ENCODE data around the gene COX20. TPM values are rescaled to one million over a fixed set of nuclear protein-coding genes. Genes with fewer than 3 reads are reported as not detected.

The COX20 gene
- total and polyA plus RNA-seq, 2 donors (not counting 3 experiments of a cell fraction or from before 2014, with no cell fraction given): 17.1 to 30.2 TPM

GRCh38 chr1:244854166-244854565 is 18.7 kb downstream of the COX20 start:
- H3K36me3 ChIP-seq (ENCODE audit: control insufficient read depth in 2 of 2, extremely low read depth in 1 of 2, insufficient read depth in 2 of 2, low read length in 2 of 2): peaks cover 17 to 64% of the 10 kb centered on the region in 2 experiments
- H4K20me1 ChIP-seq (replicated peaks; ENCODE audit: control insufficient read depth, extremely low read depth, insufficient read depth, low read length): peaks cover 13% of the 10 kb centered on the region
- H3K9me1 ChIP-seq (replicated peaks; ENCODE audit: control insufficient read depth, extremely low read depth, insufficient read depth, low read length): no peaks in the 10 kb centered on the region
- H2AFZ ChIP-seq (ENCODE audit: low read depth, low read length): no peak overlapping the region
- dilution Hi-C loops (cut with MboI; ENCODE audit: extremely low pct_ligation_motif_present, low sequenced_read_pairs): no loop called here
- FAIRE-seq (no peak), DNase-seq (ENCODE audit: low read depth, low spot score) (no peak)
- no peak for TF ChIP-seq CTCF (IDR thresholded peaks at IDR 0.05; ENCODE audit: extremely low read depth in 1 of 2, insufficient read depth in 1 of 2, low read depth in 1 of 2, low read length in 2 of 2)
- TF ChIP-seq, protein P1, sequence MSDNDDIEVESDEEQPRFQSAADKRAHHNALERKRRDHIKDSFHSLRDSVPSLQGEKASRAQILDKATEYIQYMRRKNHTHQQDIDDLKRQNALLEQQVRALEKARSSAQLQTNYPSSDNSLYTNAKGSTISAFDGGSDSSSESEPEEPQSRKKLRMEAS (IDR thresholded peaks at IDR 0.05; ENCODE audit: insufficient read depth, insufficient read length): no peak
- TF ChIP-seq POLR2A (IDR thresholded peaks at IDR 0.05; ENCODE audit: low read depth, low read length): no peak
- TF ChIP-seq POLR2AphosphoS5 (IDR thresholded peaks at IDR 0.05; ENCODE audit: insufficient read depth, low read depth, low read length): no peak
- no peak for TF ChIP-seq FOS (IDR thresholded peaks at IDR 0.05; ENCODE audit: borderline replicate concordance, insufficient read depth, low read length)
- no peak for TF ChIP-seq EZH2 (IDR thresholded peaks at IDR 0.05; ENCODE audit: borderline replicate concordance, low read depth, low read length, severe bottlenecking)
- TF ChIP-seq MYC (IDR thresholded peaks at IDR 0.05; ENCODE audit: low read depth, low read length): no peak
- POLR2A ChIA-PET: no interaction called here
- no peaks in the 10 kb centered on the region for H3K4me1 ChIP-seq (ENCODE audit: control insufficient read depth, extremely low read depth, insufficient read depth, low read length)
- intact Hi-C loops (cut with micrococcal nuclease): loop anchor here (1.0 kb wide), 1 partner anchor 8 kb away; no protein-coding TSS in a partner anchor
- no TSS peak for BruUV-seq (replicated peaks)
- no peaks in the 10 kb centered on the region for H3K9me3 ChIP-seq (replicated peaks; ENCODE audit: control insufficient read depth, insufficient read depth, low read length)
- no peaks in the 10 kb centered on the region for H3K27me3 ChIP-seq (ENCODE audit: control insufficient read depth in 2 of 2, insufficient read depth in 2 of 2, low read length in 2 of 2)
- H3K27ac ChIP-seq (ENCODE audit: insufficient read depth, low read depth, low read length): no peak overlapping the region
- CTCF ChIA-PET: interaction anchor here (1.0 kb wide), 1 partner anchor 188 kb away, joined by 4 read pairs; no protein-coding TSS in a partner anchor
- no peak overlapping the region for H3K4me2 ChIP-seq (ENCODE audit: insufficient read depth, low read length)
- H3K9ac ChIP-seq (replicated peaks; ENCODE audit: extremely low read depth, insufficient read depth, low read length): no peak overlapping the region
- H3K4me3 ChIP-seq (replicated peaks in 1 of 3; ENCODE audit: insufficient read depth in 1 of 3, low read depth in 1 of 3, low read length in 3 of 3): no peak overlapping the region
- H3K79me2 ChIP-seq (ENCODE audit: control insufficient read depth, insufficient read depth, low read length): peaks cover 81% of the 10 kb centered on the region
